OCI-M2 (cell line): ENCODE measurements around the gene RABGAP1L.
"Not testable (repeated sequence)": the region's sequence is repeated elsewhere in the genome, so short reads cannot be mapped to it uniquely, and the experiment has no call there.

ENCODE experiments used
- DNase-seq: peaks from one replicate; lab custom pipeline; 2025; ENCODE audit not compliant: unreplicated experiment; lab: John Stamatoyannopoulos, UW

The RABGAP1L gene

GRCh38 chr1:174652569-174653280, 493.4 kb downstream of the RABGAP1L start:
- DNase-seq: no peak

GRCh38 chr1:174654560-174654959, 495.2 kb downstream of the RABGAP1L start:
- DNase-seq: no peak

- no peak for DNase-seq
Measured at GRCh38 chr1:174656409-174657059, 497.2 kb downstream of the RABGAP1L start.

- no peak for DNase-seq
Measured at GRCh38 chr1:174657411-174657810, 498.1 kb downstream of the RABGAP1L start.

GRCh38 chr1:174657893-174658292, 498.6 kb downstream of the RABGAP1L start:
- no peak for DNase-seq

GRCh38 chr1:174659823-174660222, 500.5 kb downstream of the RABGAP1L start:
- no peak for DNase-seq

- no peak for DNase-seq
Measured at GRCh38 chr1:174660476-174660875, 501.2 kb downstream of the RABGAP1L start.

GRCh38 chr1:174663358-174663757, 504.0 kb downstream of the RABGAP1L start:
- no peak for DNase-seq

GRCh38 chr1:174666248-174666647, 506.9 kb downstream of the RABGAP1L start:
- no peak for DNase-seq

- DNase-seq: no peak
Measured at GRCh38 chr1:174671826-174672225, 512.5 kb downstream of the RABGAP1L start.

GRCh38 chr1:174676856-174677255, 517.5 kb downstream of the RABGAP1L start:
- no peak for DNase-seq

GRCh38 chr1:174678657-174679056, 519.3 kb downstream of the RABGAP1L start:
- DNase-seq: no peak

GRCh38 chr1:174680101-174680500, 520.8 kb downstream of the RABGAP1L start:
- no peak for DNase-seq

GRCh38 chr1:174682419-174683008, 523.2 kb downstream of the RABGAP1L start:
- DNase-seq: no peak

- DNase-seq: no peak
Measured at GRCh38 chr1:174686213-174686612, 526.9 kb downstream of the RABGAP1L start.

- DNase-seq: no peak
Measured at GRCh38 chr1:174689524-174689923, 530.2 kb downstream of the RABGAP1L start.

- DNase-seq: no peak
Measured at GRCh38 chr1:174690266-174690665, 530.9 kb downstream of the RABGAP1L start.

- no peak for DNase-seq
Measured at GRCh38 chr1:174692313-174692712, 533.0 kb downstream of the RABGAP1L start.

GRCh38 chr1:174693085-174693484, 533.8 kb downstream of the RABGAP1L start:
- no peak for DNase-seq

GRCh38 chr1:174693539-174693938, 534.2 kb downstream of the RABGAP1L start:
- not testable (repeated sequence) for DNase-seq

- no peak for DNase-seq
Measured at GRCh38 chr1:174696026-174696821, 536.9 kb downstream of the RABGAP1L start.
